ENCODE data around the gene INO80D.
"Not testable (repeated sequence)": the region's sequence is repeated elsewhere in the genome, so short reads cannot be mapped to it uniquely, and the experiment has no call there.

GRCh38 chr2:205977699-205978098 is 108.3 kb downstream of the INO80D start:
- TF ChIP-seq CTCF, POLR2A (IDR thresholded peaks at IDR 0.05): not testable (repeated sequence)
